Sciatic nerve (tissue), 2 donors: Measurements from ENCODE around the gene HYAL2. TPM values are rescaled to one million over a fixed set of nuclear protein-coding genes. Genes with fewer than 3 reads are reported as not detected.
A peak's percentile ranks its signal among the peaks of the same experiment; 100 is the strongest.

Experiments
- ATAC-seq: fragments of 200-7000 bp; cut with Tn5 transposase; one replicate; pipeline ENCODE4 v1.9.1; 2020; ENCODE audit warnings: mild to moderate bottlenecking, moderate library complexity
- DNase-seq: peaks from one replicate; pipeline ENCODE4 v3.0.0-alpha.2; 2020; ENCODE audit warnings: low spot score
- intact Hi-C: fragments of 100-400 bp; cut with DNase I; formaldehyde crosslinking; loops from one replicate; pipeline ENCODE4 v1.14.2; 2022
- total RNA-seq: library from RNA; stranded (reverse); fragmentation: NEBNext Ultra II Directional; extraction: Animal tissue kit (Norgen Biotek cat#: 25700); gene quantifications from one replicate; pipeline ENCODE4 v1.2.1, GENCODE V29; 2021
- donor health status: DM: no; HTN: no; CAD: no.
- donor health status: DM: no; HTN: no; CAD: no.

The HYAL2 gene, protein sequence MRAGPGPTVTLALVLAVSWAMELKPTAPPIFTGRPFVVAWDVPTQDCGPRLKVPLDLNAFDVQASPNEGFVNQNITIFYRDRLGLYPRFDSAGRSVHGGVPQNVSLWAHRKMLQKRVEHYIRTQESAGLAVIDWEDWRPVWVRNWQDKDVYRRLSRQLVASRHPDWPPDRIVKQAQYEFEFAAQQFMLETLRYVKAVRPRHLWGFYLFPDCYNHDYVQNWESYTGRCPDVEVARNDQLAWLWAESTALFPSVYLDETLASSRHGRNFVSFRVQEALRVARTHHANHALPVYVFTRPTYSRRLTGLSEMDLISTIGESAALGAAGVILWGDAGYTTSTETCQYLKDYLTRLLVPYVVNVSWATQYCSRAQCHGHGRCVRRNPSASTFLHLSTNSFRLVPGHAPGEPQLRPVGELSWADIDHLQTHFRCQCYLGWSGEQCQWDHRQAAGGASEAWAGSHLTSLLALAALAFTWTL
- 48.8 TPM for total RNA-seq

DNA sequence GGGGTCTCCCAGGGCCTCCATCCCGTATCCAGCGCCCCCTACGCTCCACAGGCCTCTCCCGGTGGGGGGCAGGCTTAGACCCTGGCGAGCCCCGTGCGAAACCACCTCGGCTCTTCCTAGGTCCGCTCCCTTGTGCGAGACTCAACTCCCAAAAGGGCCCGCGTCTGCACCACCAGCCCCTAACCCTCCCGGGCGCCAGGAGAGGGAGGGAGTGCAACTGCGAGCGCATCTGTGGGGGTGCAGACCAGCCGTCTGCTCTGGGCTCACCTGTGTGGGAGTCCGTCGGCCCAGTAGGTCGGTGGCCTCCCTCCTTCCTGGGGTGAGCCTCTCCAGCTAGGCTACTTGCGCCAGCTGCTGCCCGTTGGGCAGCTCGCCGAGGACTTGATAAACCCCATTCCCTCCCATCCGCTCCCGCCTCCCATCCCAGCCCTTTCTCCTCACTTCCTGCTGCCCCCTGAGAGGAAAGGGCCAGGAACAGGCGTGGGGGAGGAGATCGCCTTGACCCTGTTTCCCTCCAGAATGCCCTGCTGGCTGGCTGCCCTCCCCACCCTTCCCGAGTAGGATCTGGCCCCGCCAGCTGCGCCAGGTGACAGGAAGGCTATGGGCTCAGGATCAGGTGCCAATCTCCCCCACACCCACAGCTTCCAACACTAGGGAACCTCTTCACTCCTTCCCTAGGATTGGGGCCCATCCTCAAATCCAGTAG is at the start of gene HYAL2:
Gene HYAL2 (minus strand): TSS at position 360 of the 706 bp plus-strand sequence. CDS start 2,256 bp downstream, outside the sequence.
- intact Hi-C loops: no loop called here
- DNase-seq (peak; percentile 81), ATAC-seq (peak; percentile 8)

DNA sequence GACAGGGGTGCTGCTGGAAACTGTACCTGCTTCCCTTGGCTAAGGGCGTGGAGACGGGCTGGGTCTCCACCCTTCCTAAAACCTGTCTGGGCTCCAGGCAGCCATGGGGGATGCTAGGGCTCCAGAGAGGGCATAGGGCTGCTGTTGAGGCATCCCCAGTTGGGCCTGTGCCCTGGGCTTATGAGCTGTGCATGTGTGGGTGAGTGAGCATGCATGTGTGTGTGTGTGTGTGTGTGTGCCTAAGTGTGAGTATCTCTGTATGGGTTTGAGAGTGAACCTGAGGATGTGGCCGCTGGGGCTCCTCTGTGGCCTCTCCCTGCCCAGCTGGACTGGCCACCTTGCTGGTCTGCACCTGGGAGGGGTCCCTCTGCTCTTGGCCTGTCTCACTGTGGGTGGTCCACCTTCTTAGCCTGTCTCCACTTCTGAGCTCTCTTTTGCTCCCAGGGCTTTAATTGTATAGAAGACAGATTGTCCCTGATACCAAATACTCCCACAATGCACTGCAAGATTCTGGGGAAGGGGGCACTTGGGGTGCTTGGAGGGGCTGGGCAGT is 48.7 kb upstream of the HYAL2 start:
- intact Hi-C loops: loop anchor here (5.0 kb wide), 1 partner anchor 636 kb away; no protein-coding TSS in a partner anchor
- ATAC-seq: no peak
- no peak for DNase-seq

DNA sequence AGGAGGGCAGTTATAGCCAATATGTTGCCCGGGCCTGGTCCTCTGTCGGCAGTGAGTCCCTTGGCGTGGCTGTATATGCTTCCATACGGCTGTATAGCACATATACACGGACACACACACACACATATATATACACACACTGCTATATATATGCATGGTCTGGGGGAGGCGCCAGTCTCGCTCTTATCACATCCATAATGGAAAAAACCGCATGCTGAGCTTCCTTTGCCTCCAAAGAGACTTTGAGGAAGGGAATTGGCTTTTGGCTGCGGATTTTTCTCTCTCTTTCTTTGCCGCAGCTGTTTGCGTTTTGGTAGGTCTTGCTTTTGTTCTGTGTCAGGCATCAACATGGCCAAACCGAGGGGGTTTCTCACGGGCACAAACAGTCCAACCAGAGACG is 48.0 kb upstream of the HYAL2 start:
- intact Hi-C loops: loop anchor here (5.0 kb wide), 1 partner anchor 637 kb away; no protein-coding TSS in a partner anchor

DNA sequence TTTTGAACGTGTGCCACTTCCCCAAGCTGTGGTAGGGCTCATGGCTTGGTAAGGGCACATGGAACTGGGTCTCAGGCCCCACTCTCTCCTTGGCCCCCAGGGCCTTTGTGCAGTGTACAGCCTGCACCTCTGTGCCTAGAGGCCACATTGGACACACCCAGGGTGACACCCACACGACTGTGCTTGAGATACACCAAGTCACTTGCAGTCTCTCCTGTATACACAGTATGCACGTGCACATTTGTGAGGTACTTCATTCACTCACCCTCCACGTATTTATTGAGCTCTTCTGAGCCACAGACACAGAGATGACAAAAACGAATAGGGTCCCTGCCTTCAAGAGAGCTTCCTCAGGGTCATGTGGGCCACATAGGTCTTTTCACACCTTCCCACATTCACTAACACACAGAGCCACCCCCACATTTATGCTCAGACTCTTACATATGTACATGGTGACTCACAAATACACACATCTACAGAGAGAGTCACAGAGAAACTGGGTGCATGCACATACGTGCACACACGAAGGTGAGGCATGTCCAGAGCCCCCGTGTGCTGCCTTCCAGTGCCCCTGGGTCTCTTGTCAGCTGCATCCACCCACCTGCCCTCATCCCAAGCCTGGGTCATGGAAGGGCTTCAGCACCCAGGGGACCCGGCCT is 46.6 kb upstream of the HYAL2 start:
- no peak for DNase-seq
- no peak for ATAC-seq
- intact Hi-C loops: no loop called here

More for the DNA sequence above, 48.0 kb upstream of the HYAL2 start:
- no peak for ATAC-seq
- no peak for DNase-seq

DNA sequence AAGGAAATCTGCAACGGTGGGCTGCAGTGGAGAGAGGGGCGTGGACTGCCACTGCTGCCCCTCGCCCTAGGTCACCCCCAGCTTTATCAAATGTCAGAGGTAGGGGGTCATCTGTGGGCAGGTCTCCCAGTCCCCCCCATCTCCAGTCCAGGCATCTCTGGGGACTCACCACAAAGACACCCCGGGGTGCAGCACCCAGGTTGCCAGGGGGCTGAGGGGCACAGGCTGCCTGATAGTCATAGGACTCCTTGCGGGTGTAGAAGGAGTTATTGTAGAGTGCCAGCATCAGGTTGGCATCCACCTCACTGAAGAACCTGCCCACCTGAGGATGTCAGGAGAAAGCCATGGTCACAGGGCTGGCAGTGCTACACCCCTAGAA is 43.3 kb upstream of the HYAL2 start:
- ATAC-seq (no peak), DNase-seq (no peak)
- intact Hi-C loops: no loop called here

DNA sequence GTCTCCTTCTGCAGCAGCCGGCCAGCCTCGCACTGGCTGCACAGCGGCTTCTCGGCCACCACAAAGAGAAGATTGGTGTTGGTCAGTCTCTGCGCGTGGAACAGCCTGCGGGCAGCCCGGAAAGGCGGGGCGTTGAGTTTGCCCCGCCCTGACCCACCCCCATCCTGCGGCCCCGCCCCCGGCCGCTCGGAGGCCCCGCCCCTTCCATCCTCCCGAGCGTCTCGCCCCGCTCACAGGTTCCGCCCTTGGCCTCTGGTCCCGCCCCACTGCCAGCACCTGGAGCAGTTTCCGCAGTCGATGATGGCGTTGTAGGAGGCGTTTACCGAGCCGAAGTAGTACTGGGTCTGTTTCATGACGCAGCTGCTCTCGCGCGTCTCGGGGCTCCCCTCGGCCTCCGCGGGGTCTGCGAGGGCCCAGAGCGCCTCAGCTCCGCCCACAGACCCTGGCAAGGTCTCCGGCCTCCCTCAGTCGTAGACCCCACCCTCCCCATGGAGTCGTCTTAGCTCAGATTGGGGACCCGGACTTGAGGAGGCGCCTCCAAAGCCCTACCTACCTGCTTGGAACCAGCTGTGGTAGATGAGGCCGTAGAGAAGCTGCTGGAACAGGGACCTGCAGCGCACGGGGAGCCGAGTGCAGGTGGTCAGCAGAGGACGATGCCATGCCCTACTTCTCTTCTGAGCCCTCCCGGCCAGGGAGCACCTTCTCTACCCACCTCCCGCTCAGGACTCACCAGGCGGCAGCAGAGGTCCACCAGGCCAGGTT is 42.7 kb upstream of the HYAL2 start:
- DNase-seq (peak; percentile 92), ATAC-seq (peak; percentile 87)

DNA sequence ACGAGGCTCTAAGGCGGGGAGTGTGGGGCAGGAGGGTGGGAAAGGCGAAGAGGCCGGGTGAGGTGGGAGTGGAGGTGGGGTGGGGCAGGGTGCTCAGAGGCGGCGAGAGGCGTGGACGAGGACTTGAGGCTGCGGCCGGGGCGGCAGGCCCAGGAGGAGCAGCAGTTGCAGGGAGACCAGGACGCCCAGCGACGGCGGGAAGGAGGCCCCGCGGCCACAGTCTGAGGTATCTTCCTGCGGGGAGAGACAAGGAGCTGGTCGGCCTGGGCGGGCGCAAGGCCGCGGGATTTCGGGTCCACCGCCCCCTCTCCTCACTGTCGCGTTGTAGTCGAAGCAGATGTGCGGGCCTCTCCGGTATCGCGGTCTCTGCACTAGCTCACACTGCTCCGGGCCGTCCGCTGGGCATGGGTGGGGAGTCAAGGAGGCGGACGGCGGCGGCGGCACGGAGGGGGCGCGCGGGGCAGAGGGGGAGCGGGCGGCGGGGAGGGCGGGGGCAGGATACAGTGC is 42.1 kb upstream of the HYAL2 start:
- intact Hi-C loops: no loop called here
- DNase-seq (peak; percentile 73), ATAC-seq (peak; percentile 27)

More for the DNA sequence above, 42.7 kb upstream of the HYAL2 start:
- intact Hi-C loops: no loop called here

DNA sequence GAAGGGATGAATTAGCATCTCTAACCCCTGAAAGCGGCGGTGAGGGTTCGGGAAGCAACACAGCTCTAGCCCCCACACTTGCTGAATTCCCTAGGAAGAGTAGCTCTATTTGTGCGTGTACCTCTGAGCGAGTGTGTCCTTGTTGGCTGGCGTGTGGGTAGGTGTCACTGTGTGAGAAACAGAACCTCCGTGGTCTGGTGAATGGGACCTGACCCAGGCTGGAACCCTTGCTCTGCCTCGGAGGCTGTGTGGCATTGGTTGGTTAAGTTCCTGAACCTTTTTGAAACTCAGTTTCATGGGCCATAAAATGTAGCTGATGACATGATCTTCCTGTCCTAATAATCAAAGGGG is 37.2 kb upstream of the HYAL2 start:
- ATAC-seq (no peak), DNase-seq (no peak)
- intact Hi-C loops: no loop called here

DNA sequence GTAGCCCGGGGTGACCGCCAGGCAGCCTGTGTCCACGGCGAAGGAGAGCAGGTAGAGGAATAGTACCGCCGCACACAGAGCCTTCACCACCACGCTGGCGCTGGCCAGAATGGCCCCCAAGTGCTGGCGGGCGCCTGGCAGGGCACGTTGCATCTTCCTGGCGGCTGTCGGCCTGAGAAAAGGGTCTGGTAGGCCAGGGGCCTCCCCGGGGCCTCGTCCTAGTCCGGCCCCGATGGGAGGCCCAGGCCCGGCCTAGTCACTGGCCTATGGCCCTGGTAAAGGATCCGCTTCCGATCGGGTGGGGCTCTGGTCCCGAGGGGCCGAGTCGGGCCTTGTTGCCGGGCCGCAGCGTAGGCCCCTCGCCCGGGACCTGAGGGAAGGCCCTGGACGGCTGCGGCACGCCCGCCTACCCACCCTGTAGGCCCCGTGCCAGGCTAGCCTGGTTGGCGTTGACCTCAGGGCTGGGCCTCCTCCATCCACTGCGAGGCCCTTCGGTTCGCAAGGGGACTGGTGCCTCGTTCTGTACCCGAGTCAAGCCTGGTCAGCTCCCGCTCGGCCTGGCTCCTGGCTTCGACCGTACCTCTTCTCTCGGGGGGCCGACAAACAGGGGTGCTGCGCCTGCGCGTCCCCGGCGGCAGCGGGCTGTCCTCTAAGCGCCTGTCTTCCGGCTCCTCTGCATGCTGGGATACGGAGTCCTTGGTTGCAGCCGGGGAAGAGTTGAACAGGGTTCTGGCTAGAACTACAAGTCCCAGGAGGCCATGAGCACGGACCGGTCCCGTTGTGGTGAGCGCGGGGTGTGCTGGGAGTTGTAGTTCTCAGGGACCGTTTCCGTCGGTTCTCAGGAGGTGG is 36.6 kb upstream of the HYAL2 start, which contains the start of gene TMEM115:
Gene TMEM115 (minus strand): TSS at position 611 of the 849 bp plus-strand sequence. CDS start 458 bp downstream, at position 153.
- intact Hi-C loops: no loop called here
- DNase-seq: peak; percentile 97

DNA sequence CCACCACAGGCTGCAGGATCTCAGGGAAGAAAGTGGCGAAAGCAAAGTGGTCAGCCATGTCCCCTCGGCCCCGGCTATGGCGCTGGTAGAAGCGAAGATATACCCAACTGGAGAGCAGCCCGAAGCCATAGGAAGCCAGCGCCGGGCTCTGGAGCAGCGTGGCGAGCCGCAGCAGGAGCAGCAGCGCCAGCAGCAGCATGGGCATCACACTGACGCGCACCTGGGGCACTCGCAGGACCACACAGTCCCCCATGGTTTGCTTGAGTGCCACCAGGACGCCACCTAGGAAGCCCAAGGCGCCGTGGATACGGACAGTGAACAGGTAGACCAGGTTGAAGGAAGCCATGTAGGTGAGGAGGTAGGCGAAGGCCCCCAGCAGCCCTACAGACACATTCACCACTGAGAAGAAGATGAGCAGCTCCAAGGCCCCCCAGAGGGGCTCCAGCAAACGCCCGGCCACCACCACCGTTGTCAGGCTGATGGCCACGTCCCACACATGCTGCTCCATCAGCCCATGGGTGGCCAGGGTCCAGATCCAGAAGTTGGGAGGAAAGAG is 35.9 kb upstream of the HYAL2 start:
- intact Hi-C loops: no loop called here
- no peak for DNase-seq
- ATAC-seq: no peak

More for the DNA sequence above, 36.6 kb upstream of the HYAL2 start, which contains the start of gene TMEM115:
- peak; percentile 98 for ATAC-seq

DNA sequence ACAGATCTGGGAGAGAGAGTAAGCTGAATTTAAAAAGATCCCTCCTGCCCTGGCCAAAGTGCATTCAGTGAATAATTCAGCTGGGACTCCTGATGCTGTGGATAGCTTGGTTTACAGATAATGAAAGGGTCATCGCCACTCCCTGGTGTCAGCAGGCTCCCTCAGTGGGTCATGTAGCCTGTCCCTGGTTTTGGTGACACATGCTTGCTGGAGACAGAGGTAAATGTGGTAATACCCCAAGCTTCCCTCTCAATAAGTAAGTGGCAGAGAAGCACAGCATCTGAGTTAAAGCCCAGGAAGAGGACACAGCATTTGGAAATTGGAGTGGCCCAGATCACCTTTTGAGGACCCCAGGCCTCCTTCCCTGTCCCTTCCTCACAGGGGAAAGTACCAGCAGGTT is 34.9 kb upstream of the HYAL2 start:
- ATAC-seq (no peak), DNase-seq (no peak)
- intact Hi-C loops: no loop called here

DNA sequence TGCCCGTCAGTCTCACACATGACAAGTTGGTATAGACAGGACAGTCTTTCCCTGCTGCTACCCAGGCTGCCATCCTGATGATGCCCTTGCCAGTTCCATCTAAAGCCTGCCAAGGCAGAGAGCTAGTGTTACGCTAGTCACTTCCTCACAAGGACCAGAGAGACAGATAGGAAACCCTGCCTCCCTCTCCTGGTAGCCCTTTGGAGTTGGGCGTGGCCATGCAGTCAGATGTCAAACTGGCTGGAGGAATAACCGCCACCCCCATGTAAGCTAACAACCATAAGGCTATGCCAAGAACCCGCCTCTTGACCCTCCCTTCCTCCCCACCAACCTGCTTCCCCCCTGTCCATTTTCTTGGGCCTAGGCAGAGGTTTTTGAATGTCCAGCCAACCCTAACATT is 34.0 kb upstream of the HYAL2 start:
- ATAC-seq: no peak
- no peak for DNase-seq
- intact Hi-C loops: no loop called here

DNA sequence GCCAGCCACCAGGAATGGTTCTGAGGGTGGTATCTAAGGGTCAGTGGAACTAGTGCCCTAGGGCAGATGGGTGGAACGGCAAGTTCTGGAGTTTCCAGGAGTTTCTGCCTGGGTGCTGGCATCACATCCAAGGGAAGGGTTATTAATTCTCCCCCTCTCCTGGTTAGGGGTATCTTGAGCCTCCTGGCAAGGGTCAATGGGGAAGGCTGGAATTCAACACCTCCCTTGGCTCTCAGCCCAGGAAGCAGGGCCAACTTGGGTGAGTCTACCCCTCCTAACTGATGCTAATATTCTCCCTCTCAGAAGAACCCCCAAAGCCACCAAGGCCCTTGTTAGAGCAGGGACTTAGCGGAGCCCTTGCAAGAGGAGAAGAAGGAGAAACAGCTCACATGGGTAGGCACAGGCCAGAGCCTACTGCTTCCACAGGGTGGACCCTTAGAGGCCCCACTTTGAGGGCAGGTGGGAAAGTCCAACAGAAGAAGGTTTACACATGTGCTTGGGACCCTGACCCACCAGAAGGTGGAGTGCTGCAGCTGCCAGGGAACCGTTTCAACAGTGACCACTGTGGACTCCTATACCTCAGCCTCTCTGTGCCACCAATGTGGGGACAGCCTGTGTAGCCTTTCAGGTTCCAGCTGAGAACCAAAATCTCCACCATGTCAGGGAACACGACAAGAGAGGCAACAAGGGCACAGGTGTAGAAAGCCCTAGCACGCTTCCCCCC is 33.4 kb upstream of the HYAL2 start:
- DNase-seq (no peak), ATAC-seq (no peak)
- intact Hi-C loops: no loop called here

DNA sequence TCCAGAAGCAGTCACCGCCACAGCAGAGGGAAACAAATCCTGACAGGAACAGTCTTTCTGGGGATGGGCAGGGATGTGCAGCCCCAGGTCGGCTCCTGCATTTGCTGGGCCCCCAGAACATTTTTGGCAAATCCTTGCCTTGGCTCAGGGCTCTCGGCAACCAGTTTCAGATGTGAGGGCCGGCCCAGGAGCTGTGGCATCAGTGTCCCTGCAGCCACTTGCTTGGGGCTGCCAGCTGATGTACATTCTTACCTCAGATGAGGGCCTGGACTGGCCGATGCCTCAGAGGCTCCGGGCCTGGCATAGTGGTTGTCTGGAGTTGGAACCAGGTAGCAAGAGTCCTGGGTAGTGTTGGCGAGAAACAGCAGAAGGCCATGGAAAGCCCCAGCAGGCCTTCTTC is 32.3 kb upstream of the HYAL2 start:
- DNase-seq: no peak
- no peak for ATAC-seq
- intact Hi-C loops: no loop called here

DNA sequence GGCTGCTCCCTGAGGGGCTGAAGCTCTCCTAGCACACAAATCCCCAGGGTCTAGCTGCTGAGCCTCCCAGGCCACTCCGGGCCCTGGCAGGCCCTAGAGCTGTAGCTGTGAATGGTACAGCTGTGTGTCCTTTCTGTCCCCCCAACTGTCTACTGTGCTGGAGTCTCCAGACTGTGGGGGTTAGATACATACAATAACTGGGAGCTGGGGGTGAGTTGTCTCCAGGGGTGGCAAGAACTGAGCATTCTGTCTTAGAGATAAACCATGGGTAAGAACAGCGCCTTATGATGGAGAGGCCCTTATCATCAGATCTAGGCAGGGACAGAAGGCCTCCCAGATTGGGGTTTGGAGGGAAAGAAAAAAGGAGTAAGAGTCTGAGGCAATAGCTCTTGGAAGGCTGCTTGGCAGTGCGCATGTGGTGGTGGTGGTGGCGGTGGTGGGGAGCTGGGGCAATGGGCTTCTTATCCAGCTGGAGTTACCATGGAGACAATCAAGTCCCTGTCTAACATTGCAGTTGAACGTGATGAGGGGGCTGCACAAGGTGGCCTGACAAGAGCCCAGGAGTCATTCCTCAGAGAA is 31.7 kb upstream of the HYAL2 start:
- DNase-seq (no peak), ATAC-seq (no peak)
- intact Hi-C loops: no loop called here
